Skeletal muscle cell (primary cell): ENCODE results near the gene CDH15.

Experiments
- DNase-seq: peaks from one replicate; pipeline ENCODE4 v3.0.0-alpha.2; 2010; ENCODE audit warnings: low read depth
- H3K4me3 ChIP-seq: 2 replicates; pipeline ENCODE4 v1.5.1; 2011; ENCODE audit warnings: low read depth, mild to moderate bottlenecking, control low read depth, low read length, moderate library complexity

The CDH15 gene

DNA sequence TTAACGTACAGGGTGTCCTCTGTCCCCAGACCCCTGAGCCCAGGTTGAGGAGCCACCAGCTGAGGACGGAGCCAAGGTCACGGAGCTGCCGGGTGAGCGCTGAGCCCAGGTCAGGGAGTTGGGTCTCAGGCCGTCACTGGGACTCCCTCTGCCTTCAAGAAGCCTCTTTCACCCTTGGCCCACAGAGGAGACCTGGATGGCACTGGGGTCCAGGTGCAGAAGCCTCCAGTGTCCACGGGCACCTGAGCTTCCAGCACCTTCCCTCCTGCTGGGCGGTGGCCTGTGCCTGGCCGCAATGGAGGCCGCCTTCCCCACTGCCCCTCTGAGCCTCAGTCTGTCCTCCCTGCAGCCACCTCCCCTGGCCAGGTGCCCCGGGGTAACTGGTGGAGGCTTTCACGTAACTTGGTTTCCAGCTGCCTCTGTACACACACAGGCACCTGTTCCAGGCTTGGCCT, 31.6 kb upstream of the CDH15 start:
- H3K4me3 ChIP-seq = no peak overlapping the region
- DNase-seq = no peak

DNA sequence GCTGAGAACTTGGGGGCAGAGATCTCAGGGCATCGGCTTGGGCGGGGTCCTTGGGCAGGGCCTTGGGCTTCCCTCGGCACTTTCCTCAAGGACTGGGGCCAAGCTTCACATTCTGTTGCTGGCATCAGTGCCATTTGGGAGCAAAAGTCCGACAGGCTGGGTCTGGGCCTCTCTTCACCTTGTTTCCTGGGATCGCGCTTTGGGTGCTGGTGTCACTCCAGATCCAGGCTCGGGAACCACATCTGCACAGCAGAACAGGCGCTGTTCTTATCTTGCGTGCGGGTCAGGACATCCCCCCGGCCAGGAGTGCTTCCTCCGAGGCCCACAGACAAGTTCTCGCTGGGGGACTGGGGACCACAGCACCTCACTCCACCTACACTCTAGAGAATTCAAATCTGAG, 31.1 kb upstream of the CDH15 start:
- no peak overlapping the region for H3K4me3 ChIP-seq
- no peak for DNase-seq

DNA sequence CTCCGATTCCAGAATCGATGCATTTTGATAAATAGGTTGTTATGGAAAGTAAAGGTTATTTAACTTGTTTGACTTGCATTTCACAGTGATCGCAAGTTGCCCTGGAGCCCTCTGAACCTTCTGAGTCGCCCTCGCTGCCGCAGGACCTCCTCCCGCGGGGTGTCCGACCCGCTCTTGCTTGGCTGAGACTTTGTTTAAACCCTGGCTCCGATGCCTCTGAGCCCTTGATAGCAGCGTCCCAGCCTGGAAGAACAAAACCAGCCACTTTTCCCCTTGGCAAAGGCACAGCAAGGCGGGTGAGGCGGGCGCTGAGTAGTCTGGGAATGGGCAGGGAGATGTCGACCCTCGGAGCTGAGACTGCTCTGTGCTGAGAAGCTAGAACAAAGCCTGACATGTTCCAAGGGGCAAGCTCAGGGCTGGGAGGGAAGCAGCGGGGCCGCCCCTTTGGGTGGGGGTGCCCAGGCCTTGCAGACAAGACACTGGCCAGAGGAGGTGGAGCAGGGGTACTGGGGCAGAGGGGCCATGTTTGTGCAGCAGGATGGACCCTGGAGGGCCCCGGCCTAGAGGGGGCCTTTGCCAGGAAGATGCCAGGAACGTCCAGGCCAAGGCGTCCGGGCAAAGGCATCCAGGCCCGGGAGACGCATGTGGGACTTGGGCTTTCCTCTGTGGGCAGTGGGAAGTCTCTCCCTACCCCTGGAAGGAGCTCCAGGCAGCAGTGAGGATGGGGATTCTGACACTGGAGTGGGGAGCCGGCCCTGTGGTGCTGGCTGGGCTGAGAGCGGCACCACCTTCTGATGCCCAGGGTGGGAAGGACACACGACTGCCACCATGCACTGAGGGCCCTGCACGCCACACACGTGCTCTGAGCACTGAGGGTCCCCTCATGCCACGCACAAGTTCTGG, 30.3 kb upstream of the CDH15 start:
- H3K4me3 ChIP-seq = no peak overlapping the region
- no peak for DNase-seq

DNA sequence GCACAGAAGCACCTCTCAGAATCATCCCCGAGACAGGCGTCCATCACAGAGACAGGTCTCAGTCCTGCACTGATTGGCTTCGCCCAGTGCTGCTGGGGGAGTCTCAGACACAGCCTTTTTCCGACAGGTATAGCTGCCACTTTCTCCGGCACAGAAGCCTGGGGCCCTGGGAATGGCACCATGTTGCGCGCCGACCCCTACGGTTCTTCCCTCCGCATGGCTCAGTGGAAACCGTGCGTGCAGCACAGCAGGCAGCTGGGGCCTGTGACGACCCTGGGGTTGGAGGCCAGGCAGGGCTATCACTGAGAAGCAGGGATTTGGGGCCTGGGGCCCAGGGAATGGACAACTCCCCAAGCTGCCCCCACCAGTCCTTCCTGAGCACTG, 29.7 kb upstream of the CDH15 start:
- no peak overlapping the region for H3K4me3 ChIP-seq
- no peak for DNase-seq

DNA sequence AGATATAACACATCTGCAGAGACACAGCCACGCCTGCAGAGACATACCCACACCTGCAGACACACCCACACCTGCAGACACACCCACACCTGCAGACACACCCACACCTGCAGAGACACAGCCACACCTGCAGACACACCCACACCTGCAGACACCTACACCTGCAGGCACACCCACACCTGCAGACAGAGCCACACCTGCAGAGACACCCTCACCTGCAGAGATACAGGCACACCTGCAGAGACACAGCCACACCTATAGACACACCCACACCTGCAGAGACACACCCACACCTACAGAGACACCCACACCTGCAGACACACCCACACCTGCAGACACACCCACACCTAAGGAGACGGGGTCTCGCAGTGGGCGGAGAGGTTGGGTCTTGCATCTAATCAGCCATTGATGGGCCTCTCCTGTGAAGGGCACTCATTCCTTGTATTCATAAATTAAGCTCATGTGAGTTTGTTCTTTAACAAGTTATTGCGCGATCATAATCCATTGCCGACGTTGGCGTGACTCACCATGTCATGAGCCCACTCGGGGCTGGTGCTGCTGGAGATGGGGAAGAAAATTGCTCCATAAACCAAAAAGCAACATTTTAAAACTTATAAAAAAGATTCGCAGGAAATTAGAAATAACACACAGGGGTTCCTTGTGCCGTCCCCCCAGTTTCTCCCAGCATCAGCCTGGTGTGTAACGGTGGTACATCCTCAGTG, 28.9 kb upstream of the CDH15 start:
- no peak for DNase-seq
- H3K4me3 ChIP-seq = no peak overlapping the region

DNA sequence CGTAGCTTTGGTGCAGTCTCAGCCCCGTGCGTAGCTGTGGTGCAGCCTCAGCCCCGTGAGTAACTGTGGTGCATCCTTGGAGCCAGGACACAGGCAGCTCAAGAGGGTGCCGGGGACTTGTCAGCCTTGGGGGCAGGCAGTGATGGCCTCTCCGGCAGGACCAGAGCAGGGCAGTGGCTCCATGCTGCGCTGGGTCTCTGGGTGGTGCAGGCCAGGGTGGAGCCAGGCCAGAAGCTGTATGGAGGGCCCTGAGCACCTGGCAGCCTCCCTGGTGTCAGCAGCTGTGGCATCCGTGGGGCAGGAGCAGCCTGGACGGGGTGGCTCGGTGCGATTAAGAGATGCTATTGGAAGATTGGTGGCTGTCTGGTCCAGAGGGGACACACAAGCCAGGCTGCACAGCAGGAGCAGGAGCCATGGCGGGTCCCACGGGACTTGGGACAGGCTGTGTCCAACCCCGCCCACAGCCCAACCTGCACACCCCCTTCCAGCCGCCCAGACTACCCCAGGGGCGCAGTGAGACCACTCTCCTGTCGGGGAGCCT, 28.3 kb upstream of the CDH15 start:
- no peak overlapping the region for H3K4me3 ChIP-seq

DNA sequence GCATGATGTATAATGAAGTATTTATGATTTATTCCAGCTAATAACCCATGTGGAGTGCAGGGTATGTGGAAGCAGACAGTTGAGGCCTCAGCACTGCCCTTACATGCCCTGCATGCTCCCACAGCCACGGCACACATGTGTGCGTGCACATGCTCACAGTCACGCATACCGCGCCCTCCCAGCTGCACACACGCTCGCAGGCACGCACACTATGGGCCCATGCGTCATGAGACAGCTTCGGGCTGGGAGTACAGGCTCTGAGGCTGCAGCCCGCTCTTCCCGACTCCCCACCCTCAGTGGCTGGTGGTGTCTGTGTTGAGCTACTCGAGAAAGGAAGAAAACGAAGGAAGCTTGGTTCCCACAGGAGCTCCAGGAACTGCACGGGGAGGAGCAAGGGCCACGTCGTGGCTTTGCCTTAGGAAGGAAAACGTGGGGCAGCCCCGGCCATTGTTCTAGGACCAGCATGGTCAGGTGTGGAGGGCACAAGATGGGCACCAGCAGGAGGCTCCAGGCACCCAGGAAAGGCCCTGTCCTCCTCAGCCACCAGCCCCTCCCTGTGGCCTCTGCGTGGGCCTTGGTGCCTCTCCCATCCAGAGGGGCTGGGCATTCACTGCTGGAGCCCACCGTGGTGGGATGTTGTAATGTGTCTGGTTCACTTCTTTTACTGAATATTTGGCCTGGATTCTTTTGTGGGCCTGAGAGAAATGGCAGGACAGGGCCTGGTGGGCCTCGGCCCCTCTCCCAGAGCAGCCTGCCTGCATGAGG, 27.5 kb upstream of the CDH15 start:
- H3K4me3 ChIP-seq = no peak overlapping the region
- DNase-seq = no peak

More for the DNA sequence above, 28.3 kb upstream of the CDH15 start:
- DNase-seq = no peak

DNA sequence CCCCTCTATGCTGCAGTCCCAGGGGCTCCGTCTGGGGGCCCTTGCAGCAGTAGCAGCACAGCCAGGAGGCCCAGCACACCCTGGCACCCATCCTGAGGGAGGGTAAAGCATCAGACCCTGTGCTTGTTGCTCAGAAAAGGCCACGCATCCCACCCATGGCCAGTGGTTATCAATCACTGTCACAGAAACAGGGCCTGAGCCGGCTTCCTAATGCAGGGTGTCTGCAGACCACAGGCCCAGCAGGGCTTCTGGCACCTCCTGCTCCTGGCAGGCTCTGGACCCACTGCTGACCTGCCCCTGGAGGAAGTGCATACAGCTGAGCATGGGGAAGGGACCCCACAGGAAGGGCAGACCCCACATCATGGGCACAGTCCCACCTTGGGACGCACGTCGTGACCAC, 26.9 kb upstream of the CDH15 start:
- no peak for DNase-seq
- no peak overlapping the region for H3K4me3 ChIP-seq

DNA sequence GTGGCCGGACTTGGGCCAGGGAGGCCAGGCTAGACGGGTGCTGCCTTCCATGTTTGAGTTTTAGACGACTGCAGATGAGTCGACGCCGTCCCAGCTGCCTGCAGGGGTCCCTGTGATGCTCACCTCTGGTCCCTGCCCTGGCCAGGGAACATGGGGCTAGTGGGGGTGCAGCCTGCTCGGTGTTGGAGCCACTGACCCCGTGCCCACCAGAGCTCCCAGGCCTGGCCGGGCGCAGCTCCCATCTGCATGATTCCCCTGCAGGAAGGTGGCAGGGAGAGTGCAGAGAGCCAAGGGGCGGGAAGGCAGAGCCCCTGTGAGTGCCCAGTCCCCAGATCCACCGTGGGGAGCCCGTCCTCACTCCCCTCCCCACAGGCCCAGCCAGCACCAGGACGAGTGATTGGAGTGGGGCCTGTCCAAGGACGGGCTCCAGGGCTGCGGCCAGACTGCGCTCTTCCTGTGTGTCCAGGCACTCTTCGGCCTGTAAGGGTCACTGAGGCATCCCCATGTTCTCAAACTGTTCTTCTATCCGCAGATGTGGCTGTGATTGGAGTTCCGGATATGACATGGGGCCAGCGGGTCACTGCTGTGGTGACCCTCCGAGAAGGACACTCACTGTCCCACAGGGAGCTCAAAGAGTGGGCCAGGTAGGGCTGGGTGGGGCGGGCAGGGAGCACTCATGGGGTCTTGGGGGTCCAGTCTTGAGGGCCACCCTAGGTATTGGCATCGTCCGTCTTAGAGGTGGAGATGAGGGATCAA, 26.0 kb upstream of the CDH15 start:
- no peak for DNase-seq
- no peak overlapping the region for H3K4me3 ChIP-seq

DNA sequence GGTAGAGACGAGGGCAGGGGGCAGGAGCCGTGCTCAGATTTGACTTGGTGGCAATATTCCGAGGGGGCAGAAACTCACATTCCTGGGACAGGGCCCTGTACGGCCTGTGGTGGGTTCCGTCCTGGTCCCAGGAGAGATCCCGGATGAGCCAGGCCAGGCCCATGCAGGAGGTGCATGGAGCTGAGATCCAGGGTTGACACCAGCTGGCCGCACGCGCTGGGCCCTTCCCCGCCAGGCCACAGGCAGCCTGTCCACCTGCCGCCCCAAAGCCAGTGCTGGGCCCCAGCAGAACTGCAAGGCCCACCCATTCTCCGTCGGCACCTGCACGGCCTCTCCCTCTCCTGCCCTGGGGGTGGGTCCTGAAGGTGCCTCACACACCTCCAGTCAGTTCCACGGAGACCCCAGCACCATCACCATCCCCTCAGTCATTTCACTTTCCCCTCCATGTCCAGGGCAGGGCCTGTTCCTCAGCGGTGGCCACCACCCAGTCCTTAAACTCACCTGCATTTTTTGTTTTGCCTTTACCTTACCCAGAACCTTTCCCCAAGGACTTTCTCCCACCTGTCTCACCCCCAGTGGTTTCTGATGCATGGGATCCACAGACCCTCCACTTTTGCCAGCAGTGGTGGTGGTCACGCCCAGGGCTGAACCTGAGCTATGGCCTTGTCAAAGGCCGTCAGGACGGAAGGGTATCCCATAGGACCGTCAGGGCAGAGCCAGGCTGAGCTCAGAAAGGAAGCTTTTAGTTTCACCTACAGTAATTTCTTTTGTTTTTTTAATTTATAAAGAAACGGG, 25.1 kb upstream of the CDH15 start:
- H3K4me3 ChIP-seq = no peak overlapping the region
- DNase-seq = no peak

DNA sequence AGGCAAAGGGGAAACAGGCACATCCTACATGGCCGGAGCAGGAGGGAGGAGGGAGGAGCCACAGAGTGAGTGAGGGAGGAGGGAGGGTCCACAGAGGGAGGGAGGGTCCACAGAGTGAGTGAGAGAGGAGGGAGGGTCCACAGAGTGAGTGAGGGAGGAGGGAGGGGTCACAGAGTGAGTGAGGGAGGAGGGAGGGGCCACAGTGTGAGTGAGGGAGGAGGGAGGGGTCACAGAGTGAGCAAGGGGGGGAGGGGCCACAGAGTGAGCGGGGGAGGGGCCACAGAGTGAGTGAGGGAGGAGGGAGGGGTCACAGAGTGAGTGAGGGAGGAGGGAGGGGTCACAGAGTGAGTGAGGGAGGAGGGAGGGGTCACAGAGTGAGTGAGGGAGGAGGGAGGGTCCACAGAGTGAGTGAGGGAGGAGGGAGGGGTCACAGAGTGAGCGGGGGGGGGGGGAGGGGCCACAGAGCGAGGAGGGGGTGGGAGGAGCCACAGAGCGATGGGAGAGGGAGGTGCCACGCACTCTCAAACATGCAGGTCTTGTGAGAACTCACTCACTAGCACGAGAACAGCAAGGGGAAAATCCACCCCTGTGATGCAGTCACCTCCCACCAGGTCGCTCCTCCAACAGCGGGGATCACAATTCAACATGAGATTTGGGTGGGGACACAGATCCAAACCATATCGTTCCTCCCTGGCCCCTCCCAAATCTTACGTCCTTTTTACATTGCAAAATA, 24.3 kb upstream of the CDH15 start:
- H3K4me3 ChIP-seq = no peak overlapping the region
- DNase-seq = no peak

DNA sequence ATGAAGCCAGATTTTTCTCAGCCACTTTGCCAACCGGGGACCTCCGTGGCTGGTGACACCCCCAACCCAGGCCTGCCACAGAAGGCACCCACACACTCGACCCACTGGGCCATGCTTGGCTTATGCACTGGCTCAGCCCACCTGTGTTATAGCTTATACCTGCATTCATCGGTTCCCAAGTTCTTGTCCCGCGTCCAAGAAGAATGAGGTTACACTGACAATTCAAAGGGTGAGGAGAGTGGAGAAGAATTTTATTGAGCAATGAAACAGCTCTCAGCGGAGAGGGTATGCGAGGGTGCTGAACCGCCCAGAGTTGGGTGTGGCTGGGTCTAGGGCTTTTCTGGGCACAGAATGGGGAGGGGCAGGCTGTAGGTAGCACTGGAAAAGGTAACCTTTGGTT, 22.2 kb upstream of the CDH15 start:
- H3K4me3 ChIP-seq = no peak overlapping the region
- DNase-seq = no peak

DNA sequence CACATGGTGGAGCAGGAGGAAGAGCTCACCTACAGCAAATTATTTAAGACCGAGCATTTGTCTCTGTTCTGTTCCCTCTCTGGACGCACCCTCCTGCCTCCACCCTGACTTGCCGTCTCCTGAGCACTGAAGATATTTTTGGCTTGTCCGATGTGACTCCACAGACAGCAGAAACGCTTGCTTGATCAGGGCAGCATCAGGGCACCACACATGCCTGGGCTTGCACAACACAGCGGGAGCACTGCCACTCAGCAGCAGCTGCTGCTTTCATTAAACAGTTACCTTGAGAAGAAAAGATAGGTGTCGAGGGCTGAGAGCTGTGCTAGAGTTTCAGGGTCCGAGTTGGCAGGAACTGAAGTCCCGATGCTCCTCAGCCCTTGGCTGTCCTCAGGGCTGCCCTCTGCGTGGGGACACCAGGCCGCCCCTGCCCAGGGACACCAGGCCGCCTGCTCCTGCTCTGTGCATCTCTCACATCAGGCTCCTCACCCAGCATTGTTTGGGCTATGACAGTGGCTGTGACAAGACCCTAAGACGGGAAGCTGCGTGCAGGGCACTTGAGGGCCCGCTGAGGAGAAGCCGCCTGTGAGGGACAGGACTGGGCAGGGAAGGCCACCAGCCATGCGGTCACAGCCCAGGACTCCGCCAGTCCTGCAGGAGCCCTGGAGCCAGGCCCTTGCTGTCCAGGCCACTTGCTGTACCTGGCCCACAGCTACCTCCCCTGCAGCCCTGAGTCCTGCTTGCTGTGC, 21.3 kb upstream of the CDH15 start:
- no peak for DNase-seq
- no peak overlapping the region for H3K4me3 ChIP-seq

DNA sequence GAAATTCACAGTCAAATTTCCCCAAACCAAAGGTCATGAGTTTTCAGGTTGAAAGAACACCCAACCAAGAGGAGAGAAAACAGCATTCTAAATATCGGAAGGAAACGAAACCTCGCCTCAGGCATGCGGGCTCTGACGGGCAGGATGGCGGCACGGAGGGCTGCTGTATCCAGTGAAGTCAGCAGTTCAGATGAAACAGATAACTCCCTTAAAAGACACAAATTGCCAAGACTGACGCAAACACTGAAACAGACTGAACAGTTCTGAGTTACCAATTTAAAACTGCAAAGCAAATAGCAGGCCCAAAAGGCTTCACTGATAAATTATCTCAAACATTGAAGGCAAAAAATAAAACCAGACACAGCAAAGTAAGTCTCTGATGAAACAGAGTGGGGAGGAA, 20.6 kb upstream of the CDH15 start:
- no peak for DNase-seq
- no peak overlapping the region for H3K4me3 ChIP-seq

DNA sequence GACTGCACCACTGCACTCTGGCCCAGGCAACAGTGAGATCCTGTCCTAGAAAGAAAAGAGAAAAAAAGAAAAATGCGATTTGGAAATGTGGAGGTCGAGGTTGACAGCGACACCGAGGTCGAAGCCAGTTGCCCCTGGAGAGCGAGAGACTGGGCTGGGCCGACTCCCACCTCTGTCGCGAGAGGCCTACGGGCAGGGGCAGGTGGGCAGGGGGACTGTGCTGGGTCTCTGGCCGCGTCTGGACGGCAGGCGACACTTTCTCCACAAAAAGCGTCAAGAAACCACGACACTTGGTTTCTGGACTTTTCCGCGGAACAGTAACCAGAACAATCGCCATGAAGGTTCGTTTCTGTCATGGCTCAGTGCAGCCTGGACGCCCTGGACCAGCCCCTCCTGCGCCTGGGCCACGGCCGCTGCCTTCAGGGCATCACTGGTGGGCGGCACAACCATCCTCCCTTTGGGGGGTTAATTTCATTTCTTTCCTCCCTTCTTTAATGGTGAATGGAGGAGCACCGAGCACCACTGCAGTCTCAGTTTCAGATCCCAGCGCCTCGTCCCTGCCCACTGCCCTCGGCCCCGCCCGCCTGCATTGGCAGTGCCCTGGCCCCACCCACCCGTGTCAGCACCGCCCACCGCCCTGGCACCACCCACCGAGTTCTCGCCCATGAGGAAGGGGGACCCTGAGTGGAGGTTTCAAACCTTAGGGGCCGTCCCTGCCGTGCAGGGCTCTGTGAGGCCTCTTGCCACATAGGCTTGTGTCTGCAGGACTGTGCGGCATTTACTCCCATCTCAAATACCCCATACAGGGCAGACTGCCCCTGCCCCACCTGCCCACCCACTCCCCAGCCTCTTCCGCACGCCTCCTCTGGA, 18.5 kb upstream of the CDH15 start:
- H3K4me3 ChIP-seq = no peak overlapping the region
- DNase-seq = no peak

DNA sequence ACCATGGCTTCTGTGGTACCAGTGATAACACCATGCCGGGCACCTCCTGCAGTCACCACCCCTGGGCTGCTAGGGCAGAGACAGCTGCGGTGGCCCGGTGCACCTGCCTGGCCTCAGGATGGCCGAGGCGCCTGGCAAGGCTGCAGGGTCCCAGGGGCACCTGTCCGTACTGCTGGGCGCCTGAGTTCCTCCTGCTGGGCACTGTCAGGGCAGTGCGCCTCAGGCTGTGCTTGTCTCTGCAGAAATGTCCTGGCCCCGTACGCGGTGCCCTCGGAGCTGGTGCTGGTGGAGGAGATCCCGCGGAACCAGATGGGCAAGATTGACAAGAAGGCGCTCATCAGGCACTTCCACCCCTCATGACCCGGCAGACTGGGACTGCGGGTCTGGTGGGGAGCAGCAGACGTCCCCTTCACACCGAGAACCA, 17.7 kb upstream of the CDH15 start:
- DNase-seq = no peak
- no peak overlapping the region for H3K4me3 ChIP-seq
